Right hindlimb (tissue), 1 donor: Measurements from ENCODE around the gene PPT2.
"Not testable (repeated sequence)": the region's sequence is repeated elsewhere in the genome, so short reads cannot be mapped to it uniquely, and the experiment has no call there.

ENCODE experiments used
- DNase-seq: peaks from one replicate; pipeline ENCODE4 v3.0.0-alpha.2; 2018

Gene PPT2

GRCh38 chr6:32190911-32191677, 37.2 kb downstream of the PPT2 start:
- no peak for DNase-seq

DNA sequence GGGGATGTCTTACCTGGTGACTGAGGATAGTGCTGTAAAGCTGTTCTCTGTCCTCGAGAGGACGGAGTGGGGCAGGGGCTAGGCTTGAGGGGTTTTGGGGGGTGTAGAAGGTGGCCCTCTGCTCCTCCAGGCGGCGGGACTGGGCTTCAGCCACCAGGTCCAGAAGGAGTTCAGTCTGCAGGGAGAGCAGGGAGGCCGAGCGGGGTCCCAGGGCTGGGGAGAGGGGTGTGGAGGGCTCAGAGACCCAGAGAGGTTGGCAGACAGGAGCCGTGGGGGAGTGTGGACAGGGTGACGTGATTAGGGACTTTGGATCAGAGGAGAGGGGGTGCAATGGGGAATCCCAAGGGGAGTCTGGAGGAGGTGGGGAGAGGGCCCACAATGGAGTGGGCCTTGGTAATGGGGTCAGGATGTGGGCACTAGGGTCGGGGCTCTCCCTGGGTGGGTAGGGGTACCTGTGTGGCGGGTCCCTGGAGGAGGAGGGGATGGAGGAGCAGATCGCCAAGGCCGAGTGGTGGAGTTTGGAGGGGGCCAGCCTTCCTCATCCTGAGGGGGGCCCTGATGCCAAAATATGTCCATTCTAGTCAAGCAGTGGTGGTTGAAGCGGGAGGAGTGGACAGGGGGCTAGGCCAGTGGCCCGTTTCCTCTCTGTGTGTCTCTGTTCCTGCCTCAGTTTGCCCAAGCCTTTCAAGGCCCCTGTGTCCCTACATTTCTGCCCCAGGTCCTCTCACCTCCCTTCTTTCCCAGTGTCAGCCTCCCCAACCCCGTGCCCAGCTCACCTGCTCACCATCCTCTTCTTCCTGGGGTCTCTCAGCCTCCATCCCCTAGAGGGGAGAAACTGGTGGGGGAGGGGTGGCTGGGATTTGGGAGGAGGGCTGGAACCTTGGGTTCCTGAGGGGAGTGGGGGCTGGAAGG, 38.0 kb downstream of the PPT2 start:
- no peak for DNase-seq

DNA sequence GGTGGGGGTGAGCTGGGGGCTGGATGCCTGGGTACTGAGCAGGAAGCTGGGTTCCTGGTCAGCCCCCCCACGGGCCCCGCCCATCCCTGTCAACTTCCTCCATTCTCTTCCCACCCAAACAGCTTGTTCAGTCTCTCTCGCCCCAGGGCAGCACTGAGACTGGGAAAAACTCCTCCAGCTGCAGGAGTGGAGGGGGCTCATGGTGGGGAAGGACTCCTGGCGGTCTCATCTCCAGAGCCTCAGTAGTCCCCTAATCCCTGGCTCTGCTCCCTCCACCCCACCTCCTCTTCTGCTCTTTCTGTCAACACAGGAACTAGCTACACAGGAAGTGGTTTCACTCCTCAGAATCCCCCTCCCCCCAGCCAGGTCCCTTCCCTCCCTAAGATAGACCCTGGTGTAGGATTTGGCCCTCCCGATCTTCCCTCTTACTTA, 38.7 kb downstream of the PPT2 start, which contains the start of gene GPSM3:
TSS of gene GPSM3 (minus strand) at position 36 of the 432 bp plus-strand sequence. CDS start 130 bp downstream, outside the sequence.
- peak; percentile 58 for DNase-seq

DNA sequence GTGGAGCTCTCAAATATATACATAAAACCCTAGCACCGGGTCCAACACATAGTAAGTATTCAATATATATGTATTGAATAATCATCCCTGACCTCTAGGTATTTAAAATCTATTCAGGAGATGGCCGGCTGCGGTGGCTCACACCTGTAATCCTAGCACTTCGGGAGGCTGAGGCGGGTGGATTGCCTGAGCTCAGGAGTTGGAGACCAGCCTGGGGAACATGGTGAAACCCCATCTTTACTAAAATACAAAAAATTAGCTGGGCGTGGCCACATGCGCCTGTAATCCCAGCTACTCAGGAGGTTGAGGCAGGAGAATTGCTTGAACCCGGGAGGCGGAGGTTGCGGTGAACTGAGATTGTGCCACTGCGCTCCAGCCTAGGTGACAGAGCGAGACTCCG, 39.2 kb downstream of the PPT2 start:
- DNase-seq, result not testable (repeated sequence)

DNA sequence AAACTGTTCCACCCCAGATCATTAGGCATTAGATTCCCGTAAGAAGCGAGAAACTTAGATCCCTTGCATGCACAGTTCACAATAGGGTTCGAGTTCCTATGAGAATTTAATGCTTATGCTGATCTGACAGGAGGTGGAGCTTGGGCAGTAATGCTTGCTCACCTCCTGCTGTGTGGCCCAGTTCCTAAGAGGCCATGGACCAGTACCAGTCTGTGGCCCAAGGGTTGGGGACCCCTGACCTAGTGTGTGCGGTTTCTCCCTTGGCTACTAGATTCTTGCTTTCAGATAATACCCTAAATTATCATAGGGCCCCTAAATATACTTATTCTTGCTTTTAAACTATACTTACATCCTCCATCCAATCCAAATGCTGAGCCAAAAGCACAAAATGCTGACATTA, 40.4 kb downstream of the PPT2 start:
- DNase-seq, result no peak

- DNase-seq, result peak; percentile 57
These were observed 41.1 kb downstream of the PPT2 start for GRCh38 chr6:32194825-32195651.

GRCh38 chr6:32195652-32195901, 41.6 kb downstream of the PPT2 start:
- DNase-seq, result peak; percentile 100

GRCh38 chr6:32195902-32196681, 42.2 kb downstream of the PPT2 start:
- peak; percentile 96 for DNase-seq

DNA sequence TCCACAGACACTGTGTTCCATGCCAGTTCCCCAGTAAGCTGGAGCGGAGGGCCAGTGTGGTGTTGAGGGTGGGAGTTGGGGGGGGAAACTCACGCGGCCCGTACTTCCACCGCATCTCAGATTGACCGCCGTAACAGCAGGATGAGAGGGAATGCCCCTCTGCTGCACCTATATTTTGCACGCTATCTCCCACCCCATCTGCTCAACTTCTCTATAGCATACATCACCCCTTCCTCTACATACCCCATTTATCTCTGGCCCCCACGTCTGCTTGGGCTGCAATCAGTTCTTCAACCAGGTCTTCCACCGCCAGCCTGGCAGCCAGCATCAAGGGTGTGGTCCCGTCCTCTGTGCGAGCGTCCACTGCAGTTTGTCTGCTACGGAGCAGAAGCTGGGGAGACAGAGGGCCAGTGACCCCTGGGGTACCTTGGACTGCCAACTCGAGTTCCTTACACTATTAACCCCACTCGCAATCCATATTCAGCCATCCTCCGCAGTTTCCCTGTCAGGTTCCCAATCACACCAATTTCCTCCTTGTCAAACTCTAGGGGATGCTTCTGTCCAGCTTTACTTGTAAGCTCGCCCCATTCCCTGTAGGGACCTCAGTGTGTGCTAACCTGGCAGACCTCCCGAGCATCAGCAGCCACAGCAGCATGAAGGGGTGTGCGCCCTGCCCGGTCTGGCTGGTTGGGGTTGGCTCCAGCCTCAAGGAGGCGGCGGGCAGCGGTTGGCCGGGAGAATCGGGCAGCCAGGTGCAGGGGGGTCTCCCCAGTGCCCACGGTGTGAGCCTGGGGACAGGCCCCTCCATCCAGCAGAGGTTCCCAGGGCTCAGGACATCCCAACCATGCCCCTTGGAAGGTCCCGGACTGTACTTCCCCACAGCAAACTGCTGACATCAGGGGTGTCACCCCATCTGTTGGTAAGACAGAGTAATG, 43.0 kb downstream of the PPT2 start:
- DNase-seq, result peak; percentile 62

DNA sequence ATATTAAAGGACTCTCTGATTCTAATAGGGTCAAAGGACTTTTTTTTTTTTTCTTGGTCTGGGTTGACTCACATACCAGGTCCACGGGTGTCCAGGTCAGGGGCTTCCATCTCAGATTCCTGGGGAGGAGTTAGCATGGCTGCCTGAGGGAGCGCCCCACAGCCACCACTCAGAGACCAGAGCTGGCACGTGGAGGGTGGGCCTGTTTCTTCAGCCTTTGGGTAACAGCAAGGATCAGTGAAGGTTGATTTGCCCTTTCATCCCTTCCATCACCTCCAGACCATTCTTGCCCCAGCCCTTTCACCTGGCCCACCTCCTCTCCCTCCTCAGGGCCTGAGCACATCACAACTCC, 44.4 kb downstream of the PPT2 start:
- no peak for DNase-seq

GRCh38 chr6:32198866-32199265, 44.9 kb downstream of the PPT2 start:
- DNase-seq, result no peak

- DNase-seq, result no peak
These were observed 47.0 kb downstream of the PPT2 start for GRCh38 chr6:32200711-32201475.

- DNase-seq, result no peak
These were observed 48.2 kb downstream of the PPT2 start for GRCh38 chr6:32202186-32202585.

DNA sequence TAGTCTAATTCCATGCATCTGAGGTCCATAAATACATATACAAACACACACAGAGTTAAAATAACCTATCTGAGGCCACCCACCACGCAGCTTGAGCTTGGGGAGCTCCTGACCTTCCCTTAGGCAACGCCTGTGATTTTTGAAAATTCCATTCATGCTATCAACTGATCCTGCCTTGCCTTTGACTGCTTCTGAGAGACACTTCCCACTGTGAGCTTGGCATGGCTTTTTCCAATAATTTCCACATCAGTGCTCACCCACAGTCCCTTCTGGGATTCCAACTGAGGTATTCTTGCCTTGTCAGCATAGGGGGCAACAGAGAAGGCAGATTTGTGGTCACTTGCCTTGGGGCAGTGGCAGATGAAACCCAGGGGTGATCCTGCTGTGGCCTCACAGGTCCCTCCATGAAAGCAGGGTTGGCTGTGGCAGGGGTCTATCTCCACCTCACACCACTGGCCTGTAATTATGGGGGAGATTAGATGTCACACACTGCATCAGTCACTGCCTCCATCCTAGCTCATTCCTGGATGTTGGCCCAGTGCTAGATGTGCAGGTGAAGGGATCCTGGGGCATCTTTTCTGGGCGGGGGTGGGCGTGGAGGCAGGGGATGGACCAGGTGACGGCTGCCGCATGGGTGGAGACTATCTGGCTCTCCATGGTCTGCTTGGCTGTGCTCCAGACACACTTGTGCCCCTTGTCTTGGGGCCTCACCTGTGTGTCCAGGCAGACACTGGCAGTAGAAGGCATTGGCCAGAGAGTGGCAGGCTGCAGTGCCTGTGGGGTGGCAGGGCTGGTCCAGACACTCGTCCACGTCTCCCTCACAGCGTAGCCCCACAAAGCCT, 49.7 kb downstream of the PPT2 start:
- DNase-seq, result no peak

DNA sequence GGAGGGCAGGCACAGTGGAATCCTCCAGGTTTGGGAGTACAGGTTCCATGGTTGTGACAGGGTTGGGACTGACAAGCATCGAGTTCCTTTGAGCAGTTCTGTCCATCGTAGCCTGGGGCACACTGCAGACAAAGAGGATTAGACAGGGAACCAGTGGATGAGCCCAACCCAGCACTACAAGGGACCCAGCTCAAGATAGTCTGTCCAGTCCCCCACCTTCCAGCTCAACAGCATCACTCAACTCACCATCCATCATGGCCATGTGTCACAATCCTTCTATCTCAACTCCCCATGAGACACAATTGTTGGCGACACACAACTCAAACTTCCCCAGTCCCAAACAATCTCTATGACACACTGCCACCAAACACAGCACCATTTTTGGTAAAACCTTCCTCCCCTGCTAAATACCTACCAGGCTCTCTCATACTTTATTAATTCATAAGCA, 50.4 kb downstream of the PPT2 start:
- no peak for DNase-seq

- no peak for DNase-seq
These were observed 55.1 kb downstream of the PPT2 start for GRCh38 chr6:32208996-32209395.

GRCh38 chr6:32210191-32210601, 56.3 kb downstream of the PPT2 start:
- DNase-seq, result no peak

- not testable (repeated sequence) for DNase-seq
These were observed 57.5 kb downstream of the PPT2 start for GRCh38 chr6:32211432-32211831.

DNA sequence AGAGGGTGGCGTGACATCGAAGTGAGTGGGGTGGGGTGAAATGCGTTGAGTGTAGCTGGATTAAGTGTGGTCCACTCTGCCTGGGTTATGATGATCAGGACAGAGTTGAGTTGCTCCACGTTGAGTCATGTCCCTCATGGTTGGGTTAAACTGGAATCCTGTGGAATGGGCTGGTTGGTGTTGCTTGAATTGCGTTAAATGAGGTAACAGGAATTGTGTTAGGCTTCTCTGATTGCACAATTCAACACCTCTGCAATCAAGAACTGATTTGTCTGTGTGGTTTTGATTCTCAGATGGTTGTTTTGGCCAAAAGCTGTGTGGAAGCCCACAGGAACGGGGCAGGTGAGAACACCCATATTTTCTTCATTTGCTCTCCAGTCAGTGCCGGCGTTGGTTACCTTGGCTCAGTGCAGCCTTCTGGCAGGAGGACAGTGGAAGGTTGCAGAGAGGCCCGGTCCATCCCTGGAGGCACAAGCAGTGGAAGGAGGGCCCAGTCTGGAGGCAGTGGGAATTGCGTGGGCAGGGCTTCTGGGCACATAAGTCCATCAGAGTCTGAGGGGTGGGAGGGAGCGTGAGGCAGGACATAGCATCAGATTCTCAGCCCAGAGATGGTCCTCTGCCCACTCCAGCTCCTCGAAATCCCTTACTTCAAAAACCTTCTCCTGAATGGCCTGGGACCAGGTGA, 58.3 kb downstream of the PPT2 start:
- no peak for DNase-seq
